Retina (tissue), 1 donor: ENCODE data around the gene PAFAH1B1.
"Not testable (repeated sequence)": the region's sequence is repeated elsewhere in the genome, so short reads cannot be mapped to it uniquely, and the experiment has no call there.

ENCODE experiments used
- DNase-seq: peaks from one replicate; pipeline ENCODE4 v3.0.0-alpha.2; 2016

Gene PAFAH1B1

GRCh38 chr17:2594722-2595599 is 1.5 kb downstream of the PAFAH1B1 start:
- DNase-seq = peak; percentile 52

DNA sequence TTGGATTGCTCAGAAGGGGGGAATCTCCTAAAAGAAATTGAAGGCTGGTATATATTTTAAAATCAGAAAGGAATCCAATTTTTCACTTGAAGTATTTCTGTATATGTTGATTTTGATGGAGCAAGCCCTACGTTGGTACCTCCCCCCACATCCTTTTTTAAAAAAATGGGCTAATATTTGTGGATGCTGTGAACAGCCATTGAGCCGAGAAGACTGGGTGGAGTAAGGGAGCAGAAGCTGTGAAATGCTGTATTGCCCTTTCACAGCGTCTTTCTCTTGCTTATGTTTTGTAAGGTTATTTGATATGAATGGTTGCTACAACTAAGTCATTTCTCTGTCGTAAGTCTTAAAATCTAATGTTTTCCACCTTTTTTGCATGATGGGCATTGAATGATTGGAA is 2.3 kb downstream of the PAFAH1B1 start:
- DNase-seq = no peak

- no peak for DNase-seq
Observed at GRCh38 chr17:2598166-2598565, 4.7 kb downstream of the PAFAH1B1 start.

- DNase-seq = no peak
Observed at GRCh38 chr17:2602597-2603017, 9.2 kb downstream of the PAFAH1B1 start.

GRCh38 chr17:2608350-2608913 is 15.0 kb downstream of the PAFAH1B1 start:
- no peak for DNase-seq

GRCh38 chr17:2609091-2609490 is 15.6 kb downstream of the PAFAH1B1 start:
- no peak for DNase-seq

GRCh38 chr17:2610195-2611175 is 17.0 kb downstream of the PAFAH1B1 start:
- no peak for DNase-seq

- no peak for DNase-seq
Observed at GRCh38 chr17:2611627-2612026, 18.2 kb downstream of the PAFAH1B1 start.

- DNase-seq = no peak
Observed at GRCh38 chr17:2612630-2613029, 19.2 kb downstream of the PAFAH1B1 start.

DNA sequence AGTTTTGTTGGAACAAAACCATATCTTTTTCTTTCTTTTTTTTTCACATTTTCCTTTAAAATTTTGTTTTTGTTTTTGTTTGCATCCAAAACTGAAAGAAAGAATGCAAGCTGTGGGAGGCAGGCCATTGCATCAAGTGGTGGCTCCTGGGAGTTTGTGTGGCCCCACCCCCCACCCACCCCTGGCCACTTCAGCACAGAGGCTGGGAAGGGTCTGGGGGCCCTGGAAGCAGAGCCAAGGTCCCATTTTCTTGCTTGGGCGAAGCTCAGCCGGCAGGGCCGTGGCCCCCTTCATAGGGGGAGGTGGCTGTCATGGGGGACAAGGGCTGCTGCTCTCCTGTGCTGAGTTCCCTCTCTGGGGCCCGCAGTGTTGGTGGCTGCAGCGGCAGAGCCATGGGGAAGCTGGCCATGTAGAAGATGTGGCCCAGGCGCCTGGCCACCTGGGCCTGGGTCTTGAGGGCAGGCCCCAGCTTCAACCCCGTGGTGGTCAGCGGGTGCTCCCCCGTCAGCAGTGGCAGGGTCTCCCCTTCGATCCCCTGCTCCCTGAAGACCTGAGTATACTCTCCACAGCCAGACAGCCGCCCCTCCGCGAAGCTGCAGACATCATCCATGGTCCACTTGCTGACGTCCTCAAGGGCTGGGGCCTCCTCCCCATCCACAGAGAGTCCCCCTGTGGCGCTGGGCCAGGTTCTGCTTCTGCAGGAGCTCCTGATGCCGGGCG is 19.8 kb downstream of the PAFAH1B1 start:
- no peak for DNase-seq

- DNase-seq = no peak
Observed at GRCh38 chr17:2615882-2616281, 22.4 kb downstream of the PAFAH1B1 start.

GRCh38 chr17:2621241-2621640 is 27.8 kb downstream of the PAFAH1B1 start:
- DNase-seq = no peak

GRCh38 chr17:2621951-2622405 is 28.5 kb downstream of the PAFAH1B1 start:
- DNase-seq = not testable (repeated sequence)

DNA sequence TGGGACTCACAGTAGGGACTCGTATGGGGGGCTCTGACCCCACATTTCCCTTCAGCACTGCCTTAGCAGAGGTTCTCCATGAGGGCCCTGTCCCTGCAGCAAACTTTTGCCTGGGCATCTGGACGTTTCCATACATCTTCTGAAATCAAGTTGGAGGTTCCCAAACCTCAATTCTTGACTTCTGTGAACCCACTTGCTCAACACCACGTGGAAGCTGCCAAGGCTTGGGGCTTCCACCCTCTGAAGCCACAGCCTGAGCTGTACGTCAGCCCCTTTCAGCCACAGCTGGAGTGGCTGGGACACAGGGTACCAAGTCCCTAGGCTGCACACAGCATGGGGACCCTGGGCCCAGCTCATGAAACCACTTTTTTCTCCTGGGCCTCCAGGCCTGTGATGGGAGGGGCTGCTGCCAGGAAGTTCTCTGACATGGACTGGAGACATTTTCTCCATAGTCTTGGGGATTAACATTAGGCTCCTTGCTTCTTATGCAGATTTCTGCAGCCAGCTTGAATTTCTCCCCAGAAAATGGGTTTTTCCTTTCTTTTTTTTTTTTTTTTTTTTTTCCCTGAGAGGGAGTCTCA is 29.4 kb downstream of the PAFAH1B1 start:
- DNase-seq = not testable (repeated sequence)

DNA sequence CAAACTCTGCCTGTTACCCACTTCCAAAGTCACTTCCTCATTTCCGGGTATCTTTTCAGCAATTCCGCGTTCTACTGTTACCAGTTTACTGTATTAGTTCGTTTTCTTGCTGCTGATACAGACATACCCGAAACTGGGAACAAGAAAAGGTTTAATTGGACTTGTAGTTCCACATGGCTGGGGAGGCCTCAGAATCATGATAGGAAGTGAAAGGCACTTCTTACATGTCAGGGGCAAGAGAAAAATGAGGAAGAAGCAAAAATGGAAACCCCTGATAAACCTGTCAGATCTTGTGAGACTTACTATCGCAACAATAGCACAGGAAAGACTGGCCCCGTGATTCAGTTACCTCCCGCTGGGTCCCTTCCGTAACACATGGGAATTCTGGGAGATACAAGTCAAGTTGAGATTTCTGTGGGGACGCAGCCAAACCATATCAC is 30.9 kb downstream of the PAFAH1B1 start:
- DNase-seq = no peak

GRCh38 chr17:2626626-2627219 is 33.3 kb downstream of the PAFAH1B1 start:
- not testable (repeated sequence) for DNase-seq

GRCh38 chr17:2628922-2629321 is 35.5 kb downstream of the PAFAH1B1 start:
- DNase-seq = not testable (repeated sequence)

DNA sequence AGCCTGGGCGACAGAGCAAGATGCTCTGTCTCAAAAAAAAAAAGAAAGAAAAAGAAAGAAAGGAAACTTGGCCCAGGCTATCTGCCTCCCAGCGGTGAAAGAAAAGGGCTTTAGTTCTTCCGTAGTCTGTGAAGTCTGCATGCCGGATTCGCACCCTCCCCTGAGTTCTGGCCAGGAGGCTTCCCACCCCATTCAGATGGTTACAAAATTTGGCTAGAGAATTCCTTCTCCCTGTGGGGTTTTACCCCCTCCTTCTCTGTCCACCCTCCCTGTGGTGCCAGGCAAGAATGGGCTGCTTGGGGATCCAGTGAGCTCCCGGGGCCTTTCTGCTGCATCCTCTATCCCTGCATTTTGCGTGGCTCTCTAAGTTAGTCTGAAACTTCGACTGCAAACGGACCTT is 37.8 kb downstream of the PAFAH1B1 start:
- DNase-seq = no peak

DNA sequence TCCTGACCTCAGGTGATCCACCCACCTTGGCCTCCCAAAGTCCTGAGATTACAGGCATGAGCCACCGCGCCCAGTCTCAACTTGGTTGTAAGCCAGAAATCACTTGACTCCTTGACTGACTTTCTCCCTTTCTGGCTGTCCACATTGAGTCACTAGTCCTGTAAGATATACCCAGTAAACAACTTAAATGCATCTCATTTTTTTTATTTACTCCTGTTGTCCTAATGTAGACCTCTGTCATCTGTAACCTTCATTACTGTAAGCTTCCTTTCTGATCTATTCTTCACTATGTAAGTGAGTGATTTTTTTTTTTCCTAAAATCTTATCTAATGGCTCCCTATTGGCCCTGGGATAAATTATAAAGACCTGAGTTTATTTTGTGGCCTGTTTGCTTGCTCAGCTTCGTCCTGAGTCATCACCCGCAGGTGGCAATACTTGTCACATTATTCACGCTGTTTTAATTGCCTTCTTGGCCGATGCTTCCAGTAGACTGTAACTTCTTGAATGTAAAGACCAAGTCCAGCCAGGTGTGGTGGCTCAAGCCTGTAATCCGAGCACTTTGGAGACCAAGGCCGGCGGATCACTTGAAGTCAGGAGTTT is 41.0 kb downstream of the PAFAH1B1 start:
- DNase-seq = no peak

DNA sequence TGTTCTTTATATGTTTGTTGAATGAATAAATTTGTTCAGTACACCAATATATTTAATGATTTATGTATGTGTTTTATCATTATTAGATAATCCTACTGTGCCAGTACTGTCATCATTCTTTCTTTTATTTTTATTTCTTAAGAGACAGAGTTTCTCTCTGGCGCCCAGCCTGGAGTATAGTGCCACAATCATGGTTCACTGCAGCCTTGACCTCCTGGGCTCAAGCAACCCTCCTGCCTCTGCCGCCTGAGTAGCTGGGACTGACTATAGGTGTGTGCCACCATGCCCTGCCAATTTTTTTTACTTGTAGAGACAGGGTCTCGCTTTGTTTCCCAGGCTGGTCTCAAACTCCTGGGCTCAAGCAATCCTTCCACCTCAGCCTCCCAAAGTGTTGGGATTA is 41.8 kb downstream of the PAFAH1B1 start:
- DNase-seq = no peak

DNA sequence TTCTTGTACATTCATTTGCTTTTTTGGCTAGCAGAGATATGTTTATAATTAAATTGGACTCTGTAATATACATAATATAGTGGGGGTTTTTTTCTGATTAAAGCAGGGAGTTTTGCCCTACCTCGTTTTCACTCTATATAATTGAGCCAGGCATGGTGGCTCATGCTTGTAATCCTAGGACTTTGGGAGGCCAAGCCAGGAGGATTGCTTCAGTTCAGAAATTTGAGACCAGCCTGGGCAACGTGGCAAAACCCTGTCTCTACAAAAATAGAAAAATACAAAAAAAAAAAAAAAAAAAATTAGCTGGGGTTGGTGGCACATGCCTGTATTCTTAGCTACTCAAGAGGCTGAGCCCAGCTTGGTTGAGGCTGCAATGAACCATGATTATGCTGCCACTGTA is 42.2 kb downstream of the PAFAH1B1 start:
- DNase-seq = no peak
